ENCODE results near the gene FURIN. TPM values are rescaled to one million over a fixed set of nuclear protein-coding genes. Genes with fewer than 3 reads are reported as not detected.

The FURIN gene
- total RNA-seq, 2 experiments from 2014 or later = 576 to 590 TPM

Other genes starting within 250 kb of the FURIN start
- 10 to 100 TPM; 65.6 to 68.7 TPM for gene BLM, start 151.2 kb upstream of the FURIN start, total RNA-seq
- gene FES, start 15.9 kb downstream of the FURIN start, total RNA-seq = 10 to 100 TPM; 18.0 to 21.1 TPM
- 10 to 100 TPM; 98.1 to 99.2 TPM for gene MAN2A2, start 34.7 kb downstream of the FURIN start, total RNA-seq
- 10 to 100 TPM; 45.0 to 45.8 TPM for gene HDDC3, start 64.0 kb downstream of the FURIN start, total RNA-seq
- 10 to 100 TPM; 71.1 to 74.3 TPM for gene UNC45A, start 66.7 kb downstream of the FURIN start, total RNA-seq
- gene RCCD1, start 86.3 kb downstream of the FURIN start, total RNA-seq = 10 to 100 TPM; 39.9 to 41.4 TPM
- gene PRC1, start 125.9 kb downstream of the FURIN start, total RNA-seq = 100 to 1,000 TPM; 151 to 158 TPM
- gene VPS33B, start 154.0 kb downstream of the FURIN start, total RNA-seq = 10 to 100 TPM; 26.4 to 26.5 TPM
- gene SV2B, start 231.7 kb downstream of the FURIN start, total RNA-seq = under 1 TPM; 0.02 to 0.05 TPM